Osteoblast (primary cell): ENCODE measurements around the gene SEPTIN6. TPM values are rescaled to one million over a fixed set of nuclear protein-coding genes. Genes with fewer than 3 reads are reported as not detected.

Experiments
- DNase-seq: peaks from one replicate; pipeline ENCODE4 v3.0.0; 2011; ENCODE audit warnings: low spot score, mixed read lengths; ENCODE audit not compliant: insufficient read length; ENCODE audit errors: missing footprints
- H2AFZ ChIP-seq: 2 replicates; pipeline ENCODE4 v1.6.0; 2011; ENCODE audit warnings: mild to moderate bottlenecking, low read length
- H3K27ac ChIP-seq: 2 replicates; pipeline ENCODE4 v1.5.1; 2011; ENCODE audit warnings: mild to moderate bottlenecking, low read depth, low read length, moderate library complexity
- H3K27me3 ChIP-seq: 2 replicates; pipeline ENCODE4 v1.6.0; 2012; ENCODE audit warnings: mild to moderate bottlenecking, control low read depth, inconsistent platforms, low read length, moderate library complexity; ENCODE audit not compliant: insufficient read depth
- H3K36me3 ChIP-seq: 2 replicates; pipeline ENCODE4 v1.5.1; 2011; ENCODE audit warnings: mild to moderate bottlenecking, low read length, control low read depth, moderate library complexity; ENCODE audit not compliant: insufficient read depth
- H3K4me1 ChIP-seq: 2 replicates; pipeline ENCODE4 v1.5.1; 2011; ENCODE audit warnings: mild to moderate bottlenecking, low read length, control low read depth, moderate library complexity; ENCODE audit not compliant: insufficient read depth
- H3K4me2 ChIP-seq: 2 replicates; pipeline ENCODE4 v1.6.0; 2011; ENCODE audit warnings: mild to moderate bottlenecking, low read length; ENCODE audit not compliant: insufficient read depth
- H3K4me3 ChIP-seq: fragments of 200-600 bp; sonication (generic); 3 replicates; pipeline ENCODE4 v1.5.1; 2012; ENCODE audit warnings: mild to moderate bottlenecking, low read length, inconsistent platforms; ENCODE audit not compliant: insufficient read depth
- H3K79me2 ChIP-seq: 2 replicates; pipeline ENCODE4 v1.6.0; 2012; ENCODE audit warnings: mild to moderate bottlenecking, low read length, control low read depth, inconsistent platforms; ENCODE audit not compliant: insufficient read depth
- H3K9me3 ChIP-seq: 2 replicates; pipeline ENCODE4 v1.5.1; 2011; ENCODE audit warnings: low read depth, low read length, control low read depth
- H4K20me1 ChIP-seq: 2 replicates; pipeline ENCODE4 v1.6.0; 2012; ENCODE audit warnings: mild to moderate bottlenecking, low read length, control low read depth; ENCODE audit not compliant: insufficient read depth
- total RNA-seq: library from RNA; depleted of rRNA; stranded (reverse); fragments of >200 nt; gene quantifications from 2 replicates; pipeline ENCODE4 v1.2.3, GENCODE V29; 2012
- TF ChIP-seq, protein P1 (sequence below): IDR thresholded peaks from 2 replicates; pipeline ENCODE4 v1.5.1; 2011; ENCODE audit warnings: mild to moderate bottlenecking, low read depth, low read length, moderate library complexity; ENCODE audit errors: extremely low read depth

Gene SEPTIN6
- total RNA-seq, 1 donor = 9.0 TPM

DNA sequence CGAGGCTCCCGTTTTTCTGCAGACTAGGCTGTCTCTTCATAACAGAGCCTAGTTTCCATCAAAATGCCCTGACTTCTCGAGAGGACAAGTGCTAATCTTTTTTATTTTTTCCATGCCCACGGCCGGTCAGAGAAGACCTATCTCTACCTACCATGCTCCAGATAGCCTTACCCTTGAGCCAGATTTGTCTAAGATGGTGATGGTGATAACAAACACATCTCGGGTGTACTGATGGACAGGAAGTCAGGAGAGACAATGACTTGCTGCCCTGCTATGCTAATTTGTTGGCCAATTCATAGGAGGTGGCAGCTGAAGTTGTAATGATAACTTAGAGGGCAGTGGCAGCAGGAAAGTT is 44.6 kb downstream of the SEPTIN6 start:
- H3K4me3 ChIP-seq = no peak overlapping the region
- no peaks in the 10 kb centered on the region for H4K20me1 ChIP-seq
- TF ChIP-seq, protein P1, sequence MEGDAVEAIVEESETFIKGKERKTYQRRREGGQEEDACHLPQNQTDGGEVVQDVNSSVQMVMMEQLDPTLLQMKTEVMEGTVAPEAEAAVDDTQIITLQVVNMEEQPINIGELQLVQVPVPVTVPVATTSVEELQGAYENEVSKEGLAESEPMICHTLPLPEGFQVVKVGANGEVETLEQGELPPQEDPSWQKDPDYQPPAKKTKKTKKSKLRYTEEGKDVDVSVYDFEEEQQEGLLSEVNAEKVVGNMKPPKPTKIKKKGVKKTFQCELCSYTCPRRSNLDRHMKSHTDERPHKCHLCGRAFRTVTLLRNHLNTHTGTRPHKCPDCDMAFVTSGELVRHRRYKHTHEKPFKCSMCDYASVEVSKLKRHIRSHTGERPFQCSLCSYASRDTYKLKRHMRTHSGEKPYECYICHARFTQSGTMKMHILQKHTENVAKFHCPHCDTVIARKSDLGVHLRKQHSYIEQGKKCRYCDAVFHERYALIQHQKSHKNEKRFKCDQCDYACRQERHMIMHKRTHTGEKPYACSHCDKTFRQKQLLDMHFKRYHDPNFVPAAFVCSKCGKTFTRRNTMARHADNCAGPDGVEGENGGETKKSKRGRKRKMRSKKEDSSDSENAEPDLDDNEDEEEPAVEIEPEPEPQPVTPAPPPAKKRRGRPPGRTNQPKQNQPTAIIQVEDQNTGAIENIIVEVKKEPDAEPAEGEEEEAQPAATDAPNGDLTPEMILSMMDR = no peak
- no peaks in the 10 kb centered on the region for H3K27me3 ChIP-seq
- no peak overlapping the region for H2AFZ ChIP-seq
- H3K4me1 ChIP-seq = no peaks in the 10 kb centered on the region
- H3K4me2 ChIP-seq = no peak overlapping the region
- no peaks in the 10 kb centered on the region for H3K79me2 ChIP-seq
- DNase-seq = no peak
- H3K27ac ChIP-seq = no peak overlapping the region
- H3K36me3 ChIP-seq = no peaks in the 10 kb centered on the region
- no peaks in the 10 kb centered on the region for H3K9me3 ChIP-seq

- no peak overlapping the region for H3K4me3 ChIP-seq
- no peak overlapping the region for H3K4me2 ChIP-seq
- H3K36me3 ChIP-seq = no peaks in the 10 kb centered on the region
- DNase-seq = no peak
- no peaks in the 10 kb centered on the region for H3K79me2 ChIP-seq
- TF ChIP-seq, protein P1 = no peak
- H3K27me3 ChIP-seq = no peaks in the 10 kb centered on the region
- no peaks in the 10 kb centered on the region for H3K4me1 ChIP-seq
- no peaks in the 10 kb centered on the region for H4K20me1 ChIP-seq
- no peak overlapping the region for H2AFZ ChIP-seq
- H3K9me3 ChIP-seq = no peaks in the 10 kb centered on the region
- no peak overlapping the region for H3K27ac ChIP-seq
Measured at GRCh38 chrX:119647552-119648420, 45.2 kb downstream of the SEPTIN6 start.

DNA sequence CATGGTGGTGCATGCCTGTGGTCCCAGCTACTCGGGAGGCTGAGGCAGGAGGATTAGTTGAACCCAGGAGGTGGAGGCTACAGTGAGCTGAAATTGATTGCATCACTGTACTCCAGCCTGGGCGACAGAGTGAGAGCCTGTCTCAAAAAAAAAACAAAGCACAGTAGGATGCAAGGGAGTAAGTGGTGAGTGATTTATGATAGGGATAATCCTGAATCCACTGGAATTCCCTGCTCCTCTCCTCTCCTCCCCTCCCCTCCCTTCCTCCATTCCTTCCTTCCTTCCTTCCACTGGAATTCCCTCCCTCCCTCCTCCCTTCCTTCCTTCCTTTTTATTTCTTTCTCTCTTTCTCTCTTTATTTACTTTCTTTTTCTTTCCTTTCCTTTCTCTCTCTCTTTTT is 45.9 kb downstream of the SEPTIN6 start:
- H3K4me2 ChIP-seq = no peak overlapping the region
- H3K4me1 ChIP-seq = no peaks in the 10 kb centered on the region

DNA sequence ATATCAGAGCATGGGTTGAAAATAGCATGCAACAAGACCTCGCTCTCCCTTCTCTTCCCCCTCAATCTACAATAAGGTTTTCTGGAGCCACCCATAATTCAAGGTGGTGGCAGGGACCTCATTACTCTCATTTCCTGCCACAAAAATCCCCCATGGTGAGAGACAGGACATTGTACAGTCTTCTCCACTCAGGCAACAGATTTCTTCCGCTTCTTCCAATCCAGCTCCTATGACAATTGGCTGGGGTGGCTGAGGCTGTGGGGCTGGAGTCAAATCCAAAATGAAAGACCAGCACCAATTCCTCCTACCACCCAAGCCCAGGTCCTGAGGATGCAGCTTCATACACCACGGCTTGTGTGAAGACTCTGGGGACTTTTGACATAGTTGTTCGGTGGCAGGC is 46.5 kb downstream of the SEPTIN6 start:
- Histone ChIP-seq H4K20me1 (no peaks in the 10 kb centered on the region), H3K4me1 (no peaks in the 10 kb centered on the region)
- TF ChIP-seq, protein P1 = no peak

More for the DNA sequence above, 45.9 kb downstream of the SEPTIN6 start:
- H3K9me3 ChIP-seq = no peaks in the 10 kb centered on the region
- TF ChIP-seq, protein P1 = no peak
- H3K27ac ChIP-seq = no peak overlapping the region
- H3K27me3 ChIP-seq = no peaks in the 10 kb centered on the region
- H4K20me1 ChIP-seq = no peaks in the 10 kb centered on the region
- DNase-seq = no peak
- H3K79me2 ChIP-seq = no peaks in the 10 kb centered on the region
- no peak overlapping the region for H2AFZ ChIP-seq
- no peak overlapping the region for H3K4me3 ChIP-seq
- no peaks in the 10 kb centered on the region for H3K36me3 ChIP-seq

More for the DNA sequence above, 46.5 kb downstream of the SEPTIN6 start:
- no peaks in the 10 kb centered on the region for H3K27me3 ChIP-seq
- no peak overlapping the region for H3K27ac ChIP-seq
- H3K4me2 ChIP-seq = no peak overlapping the region
- no peaks in the 10 kb centered on the region for H3K79me2 ChIP-seq
- no peaks in the 10 kb centered on the region for H3K9me3 ChIP-seq
- H3K36me3 ChIP-seq = no peaks in the 10 kb centered on the region
- no peak overlapping the region for H3K4me3 ChIP-seq
- DNase-seq = no peak
- no peak overlapping the region for H2AFZ ChIP-seq
